22Rv1 (cell line): ENCODE measurements around the gene ITPKC.

Experiments
- ZFX ChIP-seq: fragments of 450-650 bp; IDR thresholded peaks from 2 replicates; pipeline ENCODE4 v1.6.1; 2017; ENCODE audit warnings: antibody characterized with exemption, borderline replicate concordance
- TF ChIP-seq, protein P1 (sequence below): fragments of 450-650 bp; IDR thresholded peaks from 2 replicates; pipeline ENCODE4 v1.5.1; 2017; ENCODE audit warnings: mild to moderate bottlenecking

DNA sequence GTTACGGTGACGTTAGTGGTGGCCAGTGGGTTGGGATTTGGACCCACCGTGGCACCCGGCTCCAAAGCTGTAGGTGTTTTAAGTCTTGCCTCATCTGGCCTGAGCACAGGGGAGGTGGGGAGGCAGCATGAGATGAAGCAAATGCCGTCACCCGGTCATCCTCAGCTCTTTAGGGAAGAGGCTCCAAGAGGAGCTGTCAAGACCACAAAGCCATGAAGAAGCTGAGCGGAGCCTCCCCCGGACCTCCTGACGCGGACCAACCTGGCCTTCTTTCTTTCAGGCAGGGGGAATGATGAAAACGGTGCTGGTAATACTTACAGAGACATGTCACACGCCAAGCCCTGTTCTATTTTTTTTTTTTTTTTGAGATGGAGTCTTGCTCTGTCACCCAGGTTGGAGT is 26.0 kb downstream of the ITPKC start:
- TF ChIP-seq, protein P1, sequence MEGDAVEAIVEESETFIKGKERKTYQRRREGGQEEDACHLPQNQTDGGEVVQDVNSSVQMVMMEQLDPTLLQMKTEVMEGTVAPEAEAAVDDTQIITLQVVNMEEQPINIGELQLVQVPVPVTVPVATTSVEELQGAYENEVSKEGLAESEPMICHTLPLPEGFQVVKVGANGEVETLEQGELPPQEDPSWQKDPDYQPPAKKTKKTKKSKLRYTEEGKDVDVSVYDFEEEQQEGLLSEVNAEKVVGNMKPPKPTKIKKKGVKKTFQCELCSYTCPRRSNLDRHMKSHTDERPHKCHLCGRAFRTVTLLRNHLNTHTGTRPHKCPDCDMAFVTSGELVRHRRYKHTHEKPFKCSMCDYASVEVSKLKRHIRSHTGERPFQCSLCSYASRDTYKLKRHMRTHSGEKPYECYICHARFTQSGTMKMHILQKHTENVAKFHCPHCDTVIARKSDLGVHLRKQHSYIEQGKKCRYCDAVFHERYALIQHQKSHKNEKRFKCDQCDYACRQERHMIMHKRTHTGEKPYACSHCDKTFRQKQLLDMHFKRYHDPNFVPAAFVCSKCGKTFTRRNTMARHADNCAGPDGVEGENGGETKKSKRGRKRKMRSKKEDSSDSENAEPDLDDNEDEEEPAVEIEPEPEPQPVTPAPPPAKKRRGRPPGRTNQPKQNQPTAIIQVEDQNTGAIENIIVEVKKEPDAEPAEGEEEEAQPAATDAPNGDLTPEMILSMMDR, result no peak
- no peak for TF ChIP-seq ZFX
